Nucleus accumbens (tissue), 56 donors: Measurements from ENCODE around the gene SPANXN3.
A peak's percentile ranks its signal among the peaks of the same experiment; 100 is the strongest.
"Not testable (repeated sequence)": the region's sequence is repeated elsewhere in the genome, so short reads cannot be mapped to it uniquely, and the experiment has no call there.

ENCODE experiments used
- DNase-seq, 56 donors: peaks; one replicate each; lab custom pipeline; 2025; lab: John Stamatoyannopoulos, UW

SPANXN3 gene, protein sequence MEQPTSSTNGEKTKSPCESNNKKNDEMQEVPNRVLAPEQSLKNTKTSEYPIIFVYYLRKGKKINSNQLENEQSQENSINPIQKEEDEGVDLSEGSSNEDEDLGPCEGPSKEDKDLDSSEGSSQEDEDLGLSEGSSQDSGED

DNA sequence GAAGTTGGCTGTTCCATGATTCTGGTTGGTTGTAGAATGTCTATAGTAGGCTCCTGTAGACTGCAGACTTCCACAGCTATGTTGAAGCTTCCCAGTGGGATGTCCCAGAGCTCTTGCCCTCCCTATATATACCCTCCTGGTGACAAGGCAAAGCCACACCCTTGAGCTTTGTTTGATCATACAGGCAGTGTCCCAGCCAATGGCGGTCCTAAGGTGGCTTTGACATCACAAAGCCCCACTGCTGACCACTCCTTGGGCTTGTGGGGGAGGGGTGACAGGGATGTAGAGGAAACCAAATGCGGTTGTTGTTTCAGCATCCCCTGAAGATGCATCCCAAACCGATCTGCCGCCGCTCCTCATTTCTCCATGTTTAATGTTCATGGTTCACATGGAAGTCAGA, at the start of gene SPANXN3:
TSS of gene SPANXN3 (minus strand) at position 101 of the 400 bp plus-strand sequence. CDS start at position 17, 84 bp downstream.
- not testable (repeated sequence) for DNase-seq

DNA sequence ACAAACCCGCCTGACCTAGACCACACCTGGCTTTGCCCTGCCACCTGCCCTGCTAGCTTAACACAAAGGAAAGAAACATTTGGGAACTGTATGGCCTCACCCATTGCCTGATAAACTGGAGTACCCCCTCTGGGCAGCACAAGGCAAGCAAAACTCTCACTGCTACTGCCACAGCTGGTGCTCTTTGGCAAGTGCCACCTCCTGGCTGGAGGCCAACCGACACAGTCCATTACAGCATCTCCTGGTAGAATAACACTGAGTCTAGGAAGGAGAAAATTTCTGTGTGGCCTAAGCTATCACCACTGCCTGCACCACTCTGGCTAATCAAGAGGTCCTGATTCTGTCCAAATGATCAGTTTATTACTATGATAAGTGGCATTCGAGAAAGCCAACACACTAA, 18.9 kb upstream of the SPANXN3 start:
- DNase-seq = peak in 12 of 56 donors; percentile 0 to 33 (median 0)

DNA sequence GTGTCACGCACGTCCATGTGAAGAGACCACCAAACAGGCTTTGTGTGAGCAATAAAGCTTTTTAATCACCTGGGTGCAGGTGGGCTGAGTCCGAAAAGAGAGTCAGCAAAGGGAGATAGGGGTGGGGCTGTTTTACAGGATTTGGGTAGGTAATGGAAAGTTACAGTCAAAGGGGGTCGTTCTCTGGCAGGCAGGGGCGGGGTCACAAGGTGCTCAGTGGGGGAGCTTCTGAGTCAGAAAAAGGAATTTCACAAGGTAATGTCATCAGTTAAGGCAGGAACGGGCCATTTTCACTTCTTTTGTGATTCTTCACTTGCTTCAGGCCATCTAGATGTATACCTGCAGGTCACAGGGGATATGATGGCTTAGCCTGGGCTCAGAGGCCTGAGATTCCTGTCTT, 15.1 kb downstream of the SPANXN3 start:
- DNase-seq = not testable (repeated sequence)

DNA sequence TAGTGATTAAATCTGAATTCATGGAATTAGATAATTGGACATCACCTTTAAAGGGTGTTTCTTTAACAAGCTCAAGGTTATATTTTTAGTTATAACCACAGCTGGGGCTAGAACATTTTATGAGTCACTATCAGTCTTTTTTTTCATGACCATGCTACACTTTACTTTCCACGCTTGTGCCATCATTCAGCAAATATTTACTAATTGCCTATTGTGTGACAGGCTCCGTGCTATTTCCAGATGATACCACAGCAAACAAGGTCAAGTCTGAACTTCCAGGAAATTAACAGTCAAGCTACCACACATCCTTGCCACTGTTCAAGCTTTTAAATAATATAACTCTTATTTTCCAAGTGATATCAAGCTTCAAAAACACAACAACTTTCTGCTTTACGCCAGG, 16.5 kb downstream of the SPANXN3 start:
- DNase-seq = no peak

DNA sequence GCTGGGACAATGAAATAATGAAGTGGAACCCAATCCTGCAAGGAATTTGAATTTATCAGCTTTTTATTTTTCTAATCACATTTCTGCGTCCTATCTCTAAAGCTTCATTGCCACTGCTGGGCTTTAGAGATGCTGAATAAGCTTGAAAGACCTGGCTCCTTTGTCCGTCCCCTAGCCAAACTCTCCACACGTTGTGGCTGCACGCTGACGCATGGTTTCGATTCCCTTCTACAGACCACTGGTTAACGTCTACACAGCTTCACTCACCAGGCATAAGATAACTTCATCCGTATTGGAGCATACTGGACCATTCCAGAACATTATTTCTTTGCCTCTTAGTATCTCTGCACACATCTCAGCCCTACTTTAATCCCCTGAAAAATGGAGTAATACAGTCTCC, 31.2 kb downstream of the SPANXN3 start:
- DNase-seq = no peak

DNA sequence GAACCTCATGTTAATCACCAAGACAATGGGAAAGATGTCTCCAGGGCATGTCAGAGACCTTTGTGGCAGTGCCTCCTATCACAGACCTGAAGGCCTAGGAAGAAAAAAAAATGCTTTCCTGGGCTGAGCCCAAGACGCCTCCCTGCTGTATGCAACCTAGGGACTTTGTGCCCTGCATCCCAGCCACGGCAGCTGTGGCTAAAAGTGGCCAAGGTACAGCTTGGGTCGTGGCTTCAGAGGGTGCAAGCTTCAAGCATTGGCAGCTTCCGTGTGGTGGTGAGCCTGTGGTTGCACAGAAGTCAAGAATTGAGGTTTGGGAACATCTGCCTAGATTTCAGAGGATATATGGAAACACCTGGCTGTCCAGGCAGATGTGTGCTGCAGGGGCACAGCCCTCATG, 40.5 kb downstream of the SPANXN3 start:
- no peak for DNase-seq

DNA sequence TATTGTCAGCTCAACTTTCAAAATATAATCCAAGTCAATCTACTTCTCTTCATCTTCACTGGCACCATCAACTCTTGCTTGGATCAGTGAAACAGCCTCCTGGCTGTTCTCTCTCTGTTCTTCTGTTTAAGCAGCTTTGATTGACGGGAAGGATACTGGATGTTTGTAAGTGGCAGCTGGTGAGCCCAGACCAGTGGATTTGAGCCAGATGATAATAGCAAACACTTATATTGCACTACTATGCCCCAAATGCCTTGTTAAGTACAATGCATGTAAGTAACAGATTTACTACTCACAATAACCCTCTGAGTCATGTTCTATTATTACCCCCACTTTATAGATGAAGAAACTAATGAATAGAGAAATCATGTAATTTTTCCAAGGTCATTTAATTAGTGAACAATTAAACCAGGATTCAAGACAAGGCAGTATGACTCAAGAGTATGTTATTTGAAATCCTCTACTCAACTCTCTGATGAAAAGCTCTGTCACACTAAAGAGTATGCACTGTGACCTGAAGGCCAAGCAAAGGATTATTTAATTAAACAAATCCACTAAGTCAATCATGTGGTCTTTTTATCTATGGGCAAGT, 44.8 kb downstream of the SPANXN3 start:
- DNase-seq = no peak

DNA sequence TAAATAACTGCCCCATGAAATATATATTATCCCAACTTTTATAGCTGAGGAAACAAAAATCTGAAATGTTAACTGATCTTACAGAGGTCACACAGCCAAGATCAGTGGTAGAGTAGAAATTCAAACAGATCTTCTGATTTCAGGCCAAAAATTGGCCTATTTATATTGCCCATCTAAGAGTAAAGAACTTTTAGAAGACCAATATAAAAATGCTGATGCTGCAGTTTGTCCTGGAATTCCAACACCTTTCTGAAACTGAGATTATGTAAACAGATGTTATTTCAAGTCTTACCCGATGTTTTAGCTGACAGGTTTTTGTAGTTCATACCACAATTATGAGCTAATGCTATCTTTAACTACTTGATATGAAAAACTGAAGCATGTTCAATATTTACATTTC, 51.1 kb downstream of the SPANXN3 start:
- DNase-seq = no peak

DNA sequence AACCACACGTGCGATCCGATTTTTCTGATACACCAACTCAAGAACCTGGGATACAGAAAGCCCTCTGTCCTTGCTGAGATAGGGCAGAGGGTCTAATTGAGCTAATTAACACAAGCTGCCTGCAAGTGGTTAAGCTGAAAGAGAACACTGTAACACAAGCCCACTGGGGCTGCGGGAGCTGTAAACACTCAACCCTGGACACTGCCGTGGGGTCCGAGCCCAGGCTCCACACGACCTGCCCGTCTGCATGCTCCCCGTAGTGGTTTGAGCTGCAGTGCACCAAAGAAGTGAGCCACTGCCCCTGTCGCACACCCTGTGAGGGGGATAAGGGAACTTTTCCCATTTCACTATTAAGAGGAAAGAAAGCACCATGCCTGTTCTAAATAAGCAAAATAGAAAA, 54.6 kb downstream of the SPANXN3 start:
- DNase-seq = no peak

DNA sequence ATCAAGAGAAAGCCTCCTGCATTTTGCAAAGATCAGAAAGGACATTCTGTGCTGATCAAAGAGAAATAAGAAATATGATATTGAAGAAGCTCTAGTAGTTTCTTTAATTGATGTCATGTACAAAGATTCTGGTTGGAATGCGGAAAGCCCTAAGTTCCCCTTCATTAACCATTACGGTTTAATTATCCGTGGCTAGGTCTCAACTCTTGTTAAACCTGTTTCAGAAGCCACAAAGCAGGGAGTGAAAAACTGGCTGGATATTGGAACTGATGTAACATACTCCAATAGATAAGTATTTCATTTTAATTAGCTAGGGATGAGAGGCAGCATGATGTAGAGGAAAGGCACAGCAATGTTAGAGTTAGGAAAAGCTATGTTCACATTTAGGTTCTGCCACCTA, 55.7 kb downstream of the SPANXN3 start:
- DNase-seq = no peak
